Loucy (cell line): ENCODE data around the gene NDUFS1.

Source experiments
- H2AFZ ChIP-seq: fragments of 200-600 bp; sonication (generic); 2 replicates; pipeline ENCODE4 v1.6.0; 2016; ENCODE audit warnings: antibody characterized with exemption, mild to moderate bottlenecking, low read length, moderate library complexity
- H3F3A ChIP-seq: fragments of 200-600 bp; 2 replicates; pipeline ENCODE4 v1.6.0; 2016; ENCODE audit warnings: antibody characterized with exemption, low read depth, mild to moderate bottlenecking
- H3K27me3 ChIP-seq: fragments of 200-600 bp; sonication (generic); 2 replicates; pipeline ENCODE4 v1.6.1; 2014; ENCODE audit warnings: low read length, mild to moderate bottlenecking; ENCODE audit not compliant: insufficient read depth, poor library complexity, severe bottlenecking
- H3K36me3 ChIP-seq: fragments of 200-600 bp; sonication (generic); 2 replicates; pipeline ENCODE4 v1.6.1; 2016; ENCODE audit warnings: low read length; ENCODE audit not compliant: insufficient read depth
- H3K4me1 ChIP-seq: fragments of 200-600 bp; sonication (generic); 2 replicates; pipeline ENCODE4 v1.5.1; 2014; ENCODE audit warnings: low read length, mild to moderate bottlenecking; ENCODE audit not compliant: insufficient read depth, poor library complexity, severe bottlenecking
- H3K4me2 ChIP-seq: fragments of 200-600 bp; sonication (generic); 2 replicates; pipeline ENCODE4 v1.6.0; 2014; ENCODE audit warnings: antibody characterized with exemption, low read length, low read depth, mild to moderate bottlenecking; ENCODE audit not compliant: poor library complexity, severe bottlenecking
- H3K4me3 ChIP-seq: fragments of 200-600 bp; sonication (generic); 2 replicates; pipeline ENCODE4 v1.5.1; 2014; ENCODE audit warnings: low read length, mild to moderate bottlenecking, mixed read lengths; ENCODE audit not compliant: poor library complexity, severe bottlenecking
- H3K79me2 ChIP-seq: fragments of 200-600 bp; sonication (generic); 2 replicates; pipeline ENCODE4 v1.6.1; 2014; ENCODE audit warnings: low read length; ENCODE audit not compliant: insufficient read depth
- H3K9ac ChIP-seq: fragments of 200-600 bp; sonication (generic); 2 replicates; pipeline ENCODE4 v1.6.0; 2014; ENCODE audit warnings: mild to moderate bottlenecking, low read depth, low read length, moderate library complexity; ENCODE audit not compliant: poor library complexity, severe bottlenecking
- H3K9me2 ChIP-seq: fragments of 200-600 bp; sonication (generic); replicated peaks from 2 replicates; pipeline ENCODE4 v1.6.1; 2016; ENCODE audit warnings: low read depth, low read length, mixed read lengths
- H3K9me3 ChIP-seq: fragments of 200-600 bp; sonication (generic); 2 replicates; pipeline ENCODE4 v1.6.1; 2014; ENCODE audit warnings: mild to moderate bottlenecking, antibody characterized with exemption, low read length, low read depth; ENCODE audit not compliant: insufficient read depth
- H4K20me1 ChIP-seq: fragments of 200-600 bp; sonication (generic); 2 replicates; pipeline ENCODE4 v1.6.0; 2014; ENCODE audit warnings: antibody characterized with exemption, low read length, mild to moderate bottlenecking; ENCODE audit not compliant: insufficient read depth, poor library complexity, severe bottlenecking
- CTCF ChIP-seq: fragments of 200-600 bp; sonication (generic); conservative IDR thresholded peaks from 2 replicates; pipeline ENCODE4 v1.5.1; 2014; ENCODE audit warnings: mild to moderate bottlenecking, antibody characterized with exemption, low read length
- EZH2phosphoT487 ChIP-seq: fragments of 200-600 bp; IDR thresholded peaks from 2 replicates; pipeline ENCODE4 v1.6.1; 2018; ENCODE audit warnings: antibody characterized with exemption, mild to moderate bottlenecking, moderate library complexity, borderline replicate concordance

The NDUFS1 gene

DNA sequence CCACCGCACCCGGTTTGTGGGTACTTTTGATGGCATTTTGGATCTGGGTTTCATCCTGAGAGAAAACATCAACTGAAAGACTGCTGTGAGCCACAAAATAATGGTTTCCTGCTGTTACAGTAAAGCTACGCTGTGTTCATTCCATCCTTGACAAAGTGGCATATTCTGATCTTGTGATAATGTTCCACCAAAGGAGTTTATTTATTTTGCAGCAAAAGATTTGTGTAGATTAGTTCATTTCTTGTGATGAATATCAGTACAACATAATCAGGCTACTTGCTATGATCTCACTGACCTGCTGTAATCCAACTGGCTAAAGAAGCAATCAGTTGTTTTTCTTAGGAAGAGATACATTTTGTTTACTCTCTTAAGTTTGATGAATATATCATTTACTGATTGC, 45.5 kb upstream of the NDUFS1 start:
- H3K36me3 ChIP-seq, result no peaks in the 10 kb centered on the region
- no peak overlapping the region for H3K9ac ChIP-seq
- no peaks in the 10 kb centered on the region for H4K20me1 ChIP-seq
- H3K79me2 ChIP-seq, result no peaks in the 10 kb centered on the region
- peaks cover 3% of the 10 kb centered on the region for H3K4me1 ChIP-seq
- H3K27me3 ChIP-seq, result no peaks in the 10 kb centered on the region
- H3F3A ChIP-seq, result no peaks in the 10 kb centered on the region
- no peaks in the 10 kb centered on the region for H3K9me2 ChIP-seq
- no peaks in the 10 kb centered on the region for H3K9me3 ChIP-seq
- peak overlapping the region; percentile 73 for H2AFZ ChIP-seq
- peak overlapping the region; percentile 50 for H3K4me2 ChIP-seq
- no peak for TF ChIP-seq CTCF
- TF ChIP-seq EZH2phosphoT487, result no peak
- H3K4me3 ChIP-seq, result no peak overlapping the region

- Histone ChIP-seq H3K4me3 (no peak overlapping the region), H3K9me2 (no peaks in the 10 kb centered on the region), H2AFZ (no peak overlapping the region), H4K20me1 (no peaks in the 10 kb centered on the region), H3K9ac (no peak overlapping the region), H3K4me2 (no peak overlapping the region), H3K9me3 (no peaks in the 10 kb centered on the region), H3K4me1 (peaks cover 3% of the 10 kb centered on the region), H3F3A (no peaks in the 10 kb centered on the region), H3K36me3 (no peaks in the 10 kb centered on the region), H3K79me2 (no peaks in the 10 kb centered on the region), H3K27me3 (peaks cover 4% of the 10 kb centered on the region)
- no peak for TF ChIP-seq CTCF
- TF ChIP-seq EZH2phosphoT487, result no peak
These were observed 44.1 kb upstream of the NDUFS1 start for GRCh38 chr2:206203331-206203730.

DNA sequence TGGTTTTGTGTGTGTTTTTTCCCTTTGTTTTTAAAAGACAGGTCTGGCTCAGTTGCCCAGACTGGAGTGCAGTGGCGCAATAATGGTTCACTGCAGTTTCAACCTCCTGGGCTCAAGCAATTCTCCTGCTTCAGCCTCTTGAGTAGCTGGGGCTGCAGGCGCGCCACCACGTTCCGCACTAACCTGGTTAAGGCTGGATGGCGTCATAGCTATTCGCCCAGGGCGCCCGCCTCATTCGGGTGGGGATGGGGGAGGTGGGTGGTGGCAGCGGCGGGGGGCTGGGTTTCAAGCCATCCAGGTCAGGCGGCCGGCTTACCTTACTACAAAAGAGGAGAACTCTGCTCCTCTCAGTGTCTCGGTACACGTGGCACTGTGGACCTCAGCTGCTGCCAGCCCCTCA, 43.2 kb upstream of the NDUFS1 start:
- Histone ChIP-seq H3K4me2 (no peak overlapping the region), H3K4me1 (peaks cover 3% of the 10 kb centered on the region), H3K9me3 (no peaks in the 10 kb centered on the region), H4K20me1 (no peaks in the 10 kb centered on the region), H2AFZ (no peak overlapping the region), H3K36me3 (no peaks in the 10 kb centered on the region), H3K27me3 (peaks cover 6% of the 10 kb centered on the region), H3F3A (no peaks in the 10 kb centered on the region), H3K9ac (no peak overlapping the region), H3K4me3 (no peak overlapping the region), H3K79me2 (no peaks in the 10 kb centered on the region), H3K9me2 (no peaks in the 10 kb centered on the region)
- TF ChIP-seq CTCF, result no peak
- no peak for TF ChIP-seq EZH2phosphoT487
